CD4-positive, alpha-beta T cell treated with Interleukin-1 beta for 1 hour (primary cell): ENCODE results near the gene ATP6AP1.

Source experiments
- DNase-seq, 2 donors: peaks; one replicate each; pipeline ENCODE4 v3.0.0-alpha.2; 2020 to 2022

The ATP6AP1 gene

DNA sequence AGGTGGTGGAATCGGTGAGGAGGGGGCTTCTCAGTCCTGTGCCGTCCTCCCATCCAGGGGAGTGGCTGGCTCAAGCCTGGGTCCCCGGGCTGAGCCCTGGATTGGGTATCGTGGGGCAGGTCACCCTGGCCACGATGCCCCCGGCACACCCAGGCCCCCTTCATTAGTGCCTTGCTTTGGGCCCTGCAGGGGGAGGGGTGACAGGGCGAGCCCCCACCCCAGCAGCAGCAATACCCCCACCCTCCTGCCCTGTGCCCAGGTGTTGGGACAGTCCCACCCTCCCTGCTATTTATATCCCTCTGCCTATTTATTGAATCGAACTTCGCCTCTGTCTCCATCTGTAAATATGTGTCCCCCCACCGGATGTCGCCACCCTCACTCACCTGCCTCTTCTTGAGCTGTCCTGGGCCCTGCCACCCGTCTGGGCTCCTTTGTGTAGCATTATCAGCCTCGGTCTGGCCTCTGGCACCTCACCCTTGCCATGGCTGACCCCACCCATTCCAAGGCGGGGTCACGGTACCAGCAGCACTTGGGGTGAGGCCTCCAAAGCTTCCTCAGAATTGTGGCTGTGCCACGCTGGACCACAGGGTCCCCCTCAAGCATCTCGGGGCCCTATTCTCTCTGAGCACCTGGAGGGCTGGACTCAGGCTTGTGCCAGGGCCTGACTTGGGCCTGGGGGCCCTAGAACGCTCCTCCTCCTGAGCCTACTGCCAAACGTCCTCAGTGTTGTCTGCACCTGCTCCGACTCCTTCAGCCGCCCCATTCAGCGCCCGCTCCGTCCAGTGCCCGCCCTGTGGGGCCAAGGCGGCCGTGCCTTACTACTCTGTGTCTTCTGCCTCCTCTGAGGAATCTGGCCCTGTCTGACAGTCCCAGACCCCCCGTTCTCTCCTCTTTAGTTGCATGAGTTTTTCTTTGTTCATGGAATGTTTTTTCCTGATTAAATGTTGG is 44.5 kb downstream of the ATP6AP1 start:
- DNase-seq = no peak

DNA sequence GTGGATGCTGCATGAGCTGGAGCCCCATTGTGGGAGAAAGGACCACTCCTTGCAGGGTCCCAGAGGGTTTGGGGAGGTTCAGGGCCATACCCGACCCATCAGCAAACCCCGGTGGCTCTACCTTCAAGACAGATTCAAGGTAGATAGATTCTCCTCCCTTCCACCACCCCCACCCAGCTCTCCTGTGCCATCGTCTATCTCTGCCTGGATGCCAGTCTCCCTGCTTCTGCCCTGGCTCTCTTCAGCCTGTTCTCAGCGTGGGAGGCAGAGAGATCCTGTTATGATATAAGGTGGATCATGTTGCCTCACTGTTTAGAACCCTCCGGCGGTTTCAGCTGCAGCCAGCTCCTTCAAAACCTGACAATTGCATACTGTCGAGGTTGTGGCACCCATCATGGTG is 45.2 kb downstream of the ATP6AP1 start:
- DNase-seq = no peak

DNA sequence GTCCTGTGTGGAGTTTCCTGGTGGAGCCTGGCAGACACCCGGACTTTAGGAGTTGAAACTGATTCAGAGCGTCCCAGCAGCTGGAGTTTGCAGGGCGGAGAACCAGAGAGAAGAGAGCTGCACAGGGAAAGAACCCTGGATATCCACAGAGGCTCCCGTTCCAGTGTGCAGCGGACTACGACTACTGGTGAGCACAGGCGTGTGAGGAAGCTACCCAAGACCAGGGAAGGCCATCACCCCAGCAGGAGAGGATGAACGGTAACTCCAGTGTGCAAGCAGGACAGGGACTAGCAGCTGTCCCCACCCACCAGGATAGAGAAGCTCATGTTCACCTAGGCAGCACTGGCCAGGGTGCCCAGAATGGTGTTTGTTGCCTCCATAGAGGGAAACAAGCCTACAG is 48.3 kb downstream of the ATP6AP1 start:
- DNase-seq = no peak

DNA sequence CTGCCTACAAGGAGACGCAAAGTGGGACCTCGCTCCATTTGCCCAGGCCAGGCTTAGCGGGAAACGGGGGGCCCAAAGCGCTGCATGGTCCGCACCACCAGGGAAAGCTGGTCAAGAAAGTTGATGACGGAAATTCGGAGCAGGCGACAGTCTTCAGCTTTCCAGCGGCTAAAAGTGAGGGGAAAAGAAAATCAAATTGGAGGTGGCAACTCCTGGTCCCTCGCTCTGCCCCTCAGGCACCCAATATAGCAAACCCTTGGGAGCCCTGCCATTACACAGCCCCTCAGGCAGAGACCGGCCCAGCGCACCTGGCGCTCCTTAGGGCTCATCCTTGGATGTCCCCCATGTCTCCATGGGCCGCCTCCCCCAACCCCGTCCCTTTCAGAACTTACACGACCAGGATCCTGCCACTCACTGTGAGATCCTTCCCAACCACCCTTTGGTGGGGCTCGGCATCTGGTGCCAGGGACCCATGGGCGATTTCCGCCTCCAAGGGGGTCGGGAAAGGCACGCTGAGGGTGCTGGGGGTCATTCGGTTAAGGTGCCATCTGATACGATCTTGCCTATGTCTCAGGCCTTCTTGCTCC is 49.5 kb downstream of the ATP6AP1 start:
- no peak for DNase-seq

DNA sequence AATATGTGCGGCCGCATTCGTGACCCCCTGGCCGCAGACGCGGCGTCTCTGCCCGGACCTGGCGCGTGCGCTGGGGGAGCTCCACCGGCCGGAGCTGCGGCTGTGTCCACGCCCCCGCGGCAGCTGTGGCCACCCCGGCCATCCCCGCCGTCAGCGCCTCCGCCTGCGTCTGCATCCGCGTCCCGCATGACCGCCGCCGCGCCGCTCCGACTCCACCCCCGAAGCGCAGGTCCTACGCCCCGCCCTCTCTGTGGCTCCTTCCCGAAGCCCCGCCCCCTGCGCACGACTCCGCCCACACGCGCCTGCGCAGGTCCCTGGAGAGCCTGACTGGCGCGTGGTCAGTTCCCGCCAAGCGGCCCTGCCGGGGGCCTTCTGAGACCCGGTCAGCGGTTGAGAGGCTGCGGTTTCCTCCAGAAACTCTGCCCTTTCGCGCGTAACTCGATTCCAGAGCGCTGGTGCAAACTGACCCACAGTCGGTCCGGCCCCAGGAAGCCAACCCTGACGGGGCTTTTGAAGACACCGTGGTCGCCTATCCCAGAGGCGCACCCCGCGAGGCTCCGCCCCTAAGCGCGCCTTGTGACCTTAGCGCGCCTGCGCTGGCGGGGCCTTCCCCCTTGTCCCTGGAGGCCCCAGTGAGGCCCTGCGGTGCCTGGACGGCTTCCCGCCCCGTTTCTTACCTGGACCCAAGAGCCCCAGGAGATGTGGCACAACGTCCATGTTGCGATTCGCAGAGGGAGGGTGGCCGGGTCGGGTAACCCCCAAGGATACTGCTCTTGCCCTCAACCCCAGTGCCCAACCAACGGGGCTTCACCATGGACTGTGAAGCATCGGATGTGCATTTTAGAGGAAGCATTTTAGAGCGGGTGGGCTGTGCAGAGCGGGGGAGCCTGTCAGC is 50.5 kb downstream of the ATP6AP1 start, which contains the start of gene LAGE3:
Gene LAGE3 (minus strand): TSS at position 554 of the 895 bp plus-strand sequence. CDS start 366 bp downstream, at position 188.
- DNase-seq = peak; percentile 92 to 94

DNA sequence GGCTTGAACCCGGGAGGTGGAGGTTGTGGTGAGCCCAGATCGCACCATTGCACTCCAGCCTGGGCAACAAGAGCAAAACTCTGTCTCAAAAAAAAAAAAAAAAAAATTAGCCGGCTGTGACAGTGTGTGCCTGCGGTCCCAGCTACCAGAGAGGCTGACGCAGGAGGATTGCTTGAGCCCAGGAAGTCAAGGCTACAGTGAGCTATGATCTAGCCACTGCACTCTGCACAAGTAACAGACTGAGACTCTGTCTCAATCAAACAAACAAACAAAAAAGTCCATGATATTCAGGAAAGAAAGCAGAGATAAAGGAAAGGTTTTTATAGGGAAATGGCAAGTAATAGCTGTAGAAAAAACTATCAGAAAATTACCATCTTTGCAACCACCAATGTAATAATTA is 52.7 kb downstream of the ATP6AP1 start:
- DNase-seq = no peak

DNA sequence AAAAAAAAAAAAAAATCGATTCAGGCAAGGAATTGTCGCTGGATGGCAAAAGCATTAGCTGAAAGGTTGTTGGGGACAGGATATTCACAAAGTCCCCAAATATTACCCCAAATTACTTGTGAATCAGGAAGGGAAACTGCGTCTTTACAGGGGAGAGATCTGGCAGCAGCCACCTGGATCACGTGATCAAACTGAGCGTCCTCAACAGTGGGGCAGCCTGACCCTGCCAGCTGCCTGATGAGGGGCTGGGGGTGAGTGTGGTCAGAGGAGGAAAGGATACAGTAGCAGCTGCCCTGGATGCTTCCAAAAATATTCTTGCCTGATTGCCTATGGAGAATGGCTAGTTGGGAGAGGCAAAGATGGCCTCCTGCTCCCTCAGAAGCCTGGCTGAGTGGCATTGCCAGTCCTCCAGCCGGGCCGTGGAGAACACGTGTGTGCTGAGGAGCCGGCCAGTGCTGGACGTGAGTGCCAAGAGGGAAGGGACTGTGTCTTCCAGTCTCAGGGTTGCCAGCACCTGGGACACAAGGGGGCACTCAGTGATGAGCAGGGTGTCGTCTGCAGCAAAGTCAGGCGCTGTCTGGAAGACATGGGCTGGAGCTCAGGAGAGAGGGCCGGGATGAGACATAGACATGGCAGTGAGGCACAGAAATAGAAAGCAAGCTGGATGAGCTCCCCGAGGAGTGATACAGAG is 53.6 kb downstream of the ATP6AP1 start:
- DNase-seq = no peak

DNA sequence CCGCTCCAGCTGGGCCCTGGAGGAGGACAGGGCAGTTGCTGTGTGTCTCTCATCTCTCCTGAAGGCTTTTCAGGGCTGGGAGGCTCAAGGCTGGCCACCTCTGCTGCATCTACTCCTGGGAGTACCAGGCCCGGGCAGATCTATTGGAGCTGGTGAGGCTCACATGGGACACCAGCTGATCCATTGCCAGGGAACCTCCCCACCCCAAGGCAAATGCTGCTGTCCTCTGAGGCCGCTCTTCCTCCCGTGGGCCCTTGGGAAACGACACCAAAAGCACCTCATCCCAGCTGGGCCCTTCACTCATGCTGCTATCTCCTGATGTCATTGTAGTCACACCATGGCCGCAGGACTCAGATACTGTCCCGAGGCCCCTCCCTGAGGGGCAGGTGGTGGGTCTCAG is 54.3 kb downstream of the ATP6AP1 start:
- no peak for DNase-seq

DNA sequence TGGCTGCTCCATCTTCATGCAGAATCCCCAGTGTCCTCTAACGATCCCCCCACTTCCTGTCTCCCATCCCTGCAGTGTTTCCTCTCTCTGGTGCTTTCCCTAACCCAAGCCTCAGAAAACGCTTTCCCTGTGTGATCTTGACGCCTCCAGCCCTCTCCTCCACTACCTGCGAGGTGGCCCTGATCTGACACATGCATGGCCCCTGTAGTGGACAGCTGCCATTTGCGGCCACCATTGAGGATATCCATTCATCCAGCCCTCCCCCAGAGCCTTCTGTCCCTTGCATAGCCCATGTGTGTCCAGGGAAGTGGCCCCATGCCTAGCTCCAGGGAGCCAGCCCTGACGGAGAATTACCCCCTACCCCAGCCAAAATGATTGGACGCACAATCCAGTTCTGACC is 54.8 kb downstream of the ATP6AP1 start:
- DNase-seq = no peak

DNA sequence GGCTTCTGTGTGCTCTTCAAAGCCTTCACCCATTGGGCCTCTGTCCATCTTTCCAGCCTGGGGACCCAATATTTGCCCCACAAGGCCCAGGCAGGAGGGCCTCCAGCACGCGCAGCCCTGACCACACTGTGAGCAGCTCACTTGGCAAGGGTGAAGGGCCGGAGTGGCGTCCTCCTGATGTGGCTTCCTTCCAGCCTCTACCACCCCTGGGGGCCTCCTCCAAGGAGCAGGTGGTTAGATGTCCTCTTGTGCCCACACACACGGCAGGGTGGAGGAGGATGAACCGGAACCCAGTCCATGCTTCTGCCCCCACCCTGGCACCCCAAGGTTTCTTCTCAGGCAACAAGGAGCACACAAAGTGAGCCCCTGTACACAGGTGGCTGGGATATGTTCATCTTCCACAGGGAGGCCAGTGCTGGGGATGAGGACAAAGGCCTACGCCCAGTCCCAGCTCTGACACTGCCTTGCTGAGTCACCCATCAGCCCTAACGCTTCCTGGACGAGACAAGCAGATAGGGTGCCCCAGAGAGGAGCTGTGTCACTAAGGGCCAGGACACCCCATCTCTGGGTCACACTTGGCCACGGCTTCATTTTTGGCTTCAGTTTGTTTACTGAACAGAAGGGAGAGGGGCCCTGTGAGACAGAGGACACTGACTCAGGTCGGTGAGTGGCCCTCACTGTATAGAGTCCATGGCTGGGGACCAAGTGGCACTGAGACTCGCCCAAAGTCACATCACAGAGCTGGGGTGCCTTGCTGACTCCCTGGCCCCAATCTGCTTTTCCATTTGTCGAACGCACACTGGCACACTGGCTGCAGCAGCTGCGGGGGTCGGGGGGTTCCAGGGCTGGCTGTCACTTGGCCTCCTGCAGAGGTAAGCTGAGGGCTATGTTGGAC is 56.0 kb downstream of the ATP6AP1 start:
- peak in 1 of 2 donors; percentile 41 for DNase-seq

DNA sequence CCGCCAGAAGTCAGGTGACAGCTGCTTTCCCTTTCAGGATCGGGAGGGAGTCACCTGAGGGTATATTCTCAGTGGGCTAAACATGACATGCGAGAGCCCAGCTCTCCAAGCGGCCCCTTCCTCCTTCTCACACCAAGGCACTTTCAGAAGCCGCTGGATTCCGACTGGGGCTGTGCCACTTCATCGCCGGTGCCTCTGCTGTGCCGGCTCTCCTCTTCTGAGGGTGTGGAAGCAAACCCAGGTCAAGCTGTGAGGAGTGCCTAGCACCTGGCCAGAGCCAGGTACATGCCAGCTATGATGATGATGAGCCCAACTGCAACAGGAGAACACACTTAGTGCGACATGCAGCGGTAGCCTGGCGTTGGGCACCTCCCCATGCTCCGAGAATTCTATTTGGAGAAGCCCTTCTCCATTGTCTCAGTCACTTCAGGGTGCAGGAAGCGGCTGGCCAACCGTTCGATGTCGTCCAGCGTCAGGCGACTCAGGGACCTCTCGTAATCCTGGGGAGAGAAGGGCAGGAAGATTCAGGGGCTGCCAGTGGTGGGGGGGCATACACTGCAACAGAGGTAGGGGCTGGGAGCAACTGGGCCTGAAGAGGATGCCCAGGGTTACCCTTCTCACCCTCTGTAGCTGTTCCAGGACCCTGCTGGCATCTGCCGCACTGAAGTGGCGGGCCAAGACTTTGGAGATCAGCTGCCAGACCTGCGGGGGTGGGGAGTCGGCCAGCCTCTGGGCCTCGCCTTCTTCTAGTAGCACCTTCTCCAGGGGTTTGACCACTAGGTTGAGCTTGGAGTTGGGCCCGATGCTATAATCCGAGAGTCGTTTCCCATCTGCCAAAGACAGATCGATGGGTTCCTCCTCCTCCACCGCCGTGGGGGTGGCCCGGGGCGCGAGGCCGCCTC is 56.9 kb downstream of the ATP6AP1 start:
- DNase-seq = no peak

DNA sequence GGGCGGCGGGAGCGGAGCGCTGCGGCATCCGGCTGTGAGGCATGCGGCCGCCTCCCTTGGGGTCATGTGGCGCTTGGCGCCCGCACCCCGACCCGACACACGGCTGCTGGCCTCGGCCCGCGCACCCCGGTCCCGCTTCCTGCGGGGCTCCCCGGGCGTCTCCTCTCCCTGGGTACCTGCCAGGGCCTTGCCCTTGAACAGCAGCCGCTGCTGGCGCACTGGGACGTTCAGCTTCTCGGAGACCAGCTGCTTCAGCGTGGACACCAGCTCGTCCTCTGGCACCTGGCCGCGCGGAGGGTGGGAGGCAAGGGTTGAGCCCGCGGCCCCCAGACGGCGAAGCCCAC is 57.5 kb downstream of the ATP6AP1 start:
- peak in 1 of 2 donors; percentile 38 for DNase-seq
